Hair follicle dermal papilla cell (primary cell): ENCODE results near the gene PKIG. TPM values are rescaled to one million over a fixed set of nuclear protein-coding genes. Genes with fewer than 3 reads are reported as not detected.

Experiments used
- total RNA-seq: library from RNA; depleted of rRNA; stranded (reverse); fragments of >200 nt; gene quantifications from 2 replicates; pipeline ENCODE4 v1.2.3, GENCODE V29; 2012

The PKIG gene
- total RNA-seq: 176 and 200 TPM in 2 replicates

DNA sequence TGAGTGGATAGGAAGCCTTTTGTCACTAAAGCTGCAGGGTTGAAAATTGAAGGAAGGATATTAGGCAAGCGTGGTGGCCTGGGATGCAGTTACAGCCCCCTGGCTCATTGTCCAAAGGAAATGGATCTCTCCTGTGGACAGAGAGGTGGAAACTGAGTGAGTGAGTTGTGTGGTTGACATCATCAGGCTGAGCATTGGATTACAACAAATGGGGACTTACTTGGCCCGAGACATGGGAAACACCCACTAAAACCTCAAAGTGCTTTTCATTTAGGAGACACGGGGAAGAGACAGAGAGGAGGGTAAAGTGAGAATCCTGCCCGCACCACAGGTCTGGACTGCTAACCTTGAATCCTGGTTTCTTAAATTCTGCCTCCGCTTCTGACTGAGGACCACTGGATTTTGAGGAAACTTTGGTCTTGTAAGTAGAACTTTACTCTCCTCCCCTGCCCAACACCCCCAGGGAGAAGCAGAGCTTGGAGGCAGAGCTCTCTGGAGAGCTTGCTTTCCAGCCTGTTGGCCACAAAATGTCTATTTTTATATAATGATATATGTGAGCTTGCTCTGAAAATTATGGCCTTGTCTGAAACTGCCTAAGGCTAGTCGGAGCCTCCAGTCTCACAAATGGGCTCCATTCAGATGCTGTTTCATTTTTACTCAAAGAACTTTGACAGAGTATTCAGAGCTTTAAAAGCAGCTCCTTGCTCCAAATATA is at the start of gene PKIG:
TSS of gene PKIG (plus strand) at position 269 of the 715 bp plus-strand sequence. CDS start 31,978 bp downstream, outside the sequence.

DNA sequence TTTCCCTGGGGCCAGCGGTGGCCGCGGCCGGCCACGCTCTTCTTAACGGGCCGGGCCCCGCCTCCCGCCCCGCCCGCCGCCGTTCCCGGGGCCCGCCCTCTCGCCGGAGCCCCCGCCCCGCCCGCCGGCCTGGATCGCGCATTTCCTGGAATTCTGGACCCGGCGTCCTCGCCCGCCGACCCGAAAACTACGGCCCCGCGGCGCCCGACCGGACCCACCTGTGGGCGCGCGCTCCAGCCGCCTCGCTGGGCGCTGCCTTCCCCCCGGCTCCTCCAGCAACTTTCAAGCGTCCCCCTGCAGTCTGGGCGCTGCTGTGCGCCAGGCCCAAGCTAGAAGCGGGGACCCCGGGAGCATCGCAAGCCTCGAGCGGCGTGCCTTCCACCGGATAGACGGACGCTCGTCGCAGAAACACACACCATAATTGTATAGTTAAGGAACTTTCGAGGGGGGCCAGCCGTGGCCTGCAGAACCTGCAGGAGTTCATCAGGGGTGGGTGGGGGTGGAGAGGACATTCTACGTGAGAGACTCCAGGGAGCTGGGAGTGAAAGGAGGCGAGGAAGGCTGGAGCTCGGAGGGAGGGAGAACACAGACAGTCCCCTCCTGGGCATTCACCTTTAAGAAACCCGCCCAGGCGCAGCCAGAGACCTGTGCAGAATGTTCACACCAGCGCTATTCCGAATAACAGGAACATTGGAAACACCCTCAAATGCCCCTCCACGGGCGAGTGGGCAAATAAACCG is 69.5 kb downstream of the PKIG start, which contains the start of gene ADA:
TSS of gene ADA (minus strand) at position 16 of the 740 bp plus-strand sequence. CDS start 92 bp downstream, outside the sequence.

Other genes with a start within 250 kb of the PKIG start
- not detected in 2 replicates for gene R3HDML, start 245.5 kb upstream of the PKIG start, total RNA-seq
- not detected in 2 replicates for gene HNF4A, start 226.9 kb upstream of the PKIG start, total RNA-seq
- 21.9 and 22.2 TPM in 2 replicates for gene TTPAL, start 106.7 kb upstream of the PKIG start, total RNA-seq
- gene SERINC3, start 60.5 kb upstream of the PKIG start, total RNA-seq: 123 and 151 TPM in 2 replicates
- 29.9 and 37.2 TPM in 2 replicates for gene ADA, start 69.1 kb downstream of the PKIG start, total RNA-seq
- gene CCN5, start 132.8 kb downstream of the PKIG start, total RNA-seq: 50.3 and 59.2 TPM in 2 replicates
- gene KCNK15, start 163.3 kb downstream of the PKIG start, total RNA-seq: 115 and 133 TPM in 2 replicates
- under 0.01 and 0.16 TPM in 2 replicates for gene RIMS4, start 228.0 kb downstream of the PKIG start, total RNA-seq